ENCODE measurements around the gene VILL. TPM values are rescaled to one million over a fixed set of nuclear protein-coding genes. Genes with fewer than 3 reads are reported as not detected.

The VILL gene
- polyA plus RNA-seq: 0.34 and 1.0 TPM in 2 replicates

GRCh38 chr3:37990527-37990926 is at the start of gene VILL:
TSS of gene VILL (plus strand) at chr3:37990786. CDS start at chr3:37993673, 2,887 bp downstream.

GRCh38 chr3:38029400-38030125 is 39.0 kb downstream of the VILL start, which contains the start of gene PLCD1:
TSS of gene PLCD1 (minus strand) at chr3:38029642. CDS start at chr3:38029539, 103 bp downstream.

GRCh38 chr3:38039101-38039898 is 48.7 kb downstream of the VILL start, which contains the start of gene DLEC1:
TSS of gene DLEC1 (plus strand) at chr3:38039208. CDS start at chr3:38039226, 18 bp downstream.

Other genes with a start within 250 kb of the VILL start
- 5.1 and 8.3 TPM in 2 replicates for gene CTDSPL, start 128.9 kb upstream of the VILL start, polyA plus RNA-seq
- gene PLCD1, start 38.9 kb downstream of the VILL start, polyA plus RNA-seq: 6.3 and 8.4 TPM in 2 replicates
- not detected in 2 replicates for gene DLEC1, start 48.4 kb downstream of the VILL start, polyA plus RNA-seq
- 20.7 and 21.7 TPM in 2 replicates for gene ACAA1, start 146.3 kb downstream of the VILL start, polyA plus RNA-seq
- gene MYD88, start 147.9 kb downstream of the VILL start, polyA plus RNA-seq: not detected in 2 replicates
- gene OXSR1, start 174.8 kb downstream of the VILL start, polyA plus RNA-seq: 11.7 and 13.2 TPM in 2 replicates

All from Purkinje cell (primary cell).